Hepatic stellate cell (primary cell): ENCODE results near the gene ZCCHC14.

Source experiments
- DNase-seq: peaks from one replicate; pipeline ENCODE4 v3.0.0; 2011; ENCODE audit warnings: low spot score

The ZCCHC14 gene

GRCh38 chr16:87361916-87362619 lies 130.8 kb downstream of the ZCCHC14 start:
- no peak for DNase-seq

- DNase-seq = no peak
Measured at GRCh38 chr16:87360862-87361610, 131.8 kb downstream of the ZCCHC14 start.

DNA sequence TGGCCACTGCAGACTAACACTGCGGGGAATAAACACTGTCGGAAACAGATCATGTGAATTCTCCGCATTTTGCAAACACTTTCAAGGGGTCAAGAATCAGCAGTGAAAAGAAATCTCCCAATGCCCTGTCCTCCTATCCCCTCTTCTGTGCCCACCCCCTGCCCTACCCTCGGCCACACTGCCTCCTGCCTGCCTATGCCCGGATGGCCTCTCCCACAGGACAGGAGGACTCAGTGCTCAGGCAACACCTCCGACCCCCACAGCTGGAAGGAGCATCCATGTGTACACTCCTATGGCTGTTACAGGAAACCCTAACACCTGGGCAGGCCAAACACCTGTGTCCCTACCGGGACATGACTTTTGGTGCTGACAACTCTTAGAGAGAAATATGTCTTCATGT lies 133.7 kb downstream of the ZCCHC14 start:
- DNase-seq = no peak

GRCh38 chr16:87358696-87359095 lies 134.1 kb downstream of the ZCCHC14 start:
- DNase-seq = no peak

- no peak for DNase-seq
Measured at GRCh38 chr16:87358250-87358649, 134.6 kb downstream of the ZCCHC14 start.

GRCh38 chr16:87356491-87356853 lies 136.4 kb downstream of the ZCCHC14 start:
- no peak for DNase-seq
